ENCODE measurements around the gene PTOV1.

The PTOV1 gene

GRCh38 chr19:49854378-49855263 lies 3.7 kb downstream of the PTOV1 start:
- Histone ChIP-seq H3K9ac (ENCODE audit: low read length) (no peak overlapping the region), H3K4me3 (ENCODE audit: low read length) (no peak overlapping the region), H3K79me2 (ENCODE audit: low read length) (peaks cover 32% of the 10 kb centered on the region), H4K20me1 (ENCODE audit: insufficient read depth, low read length) (no peaks in the 10 kb centered on the region; the same call in 1 of the 2 replicates), H3K9me3 (replicated peaks; ENCODE audit: insufficient read depth, low read length) (no peaks in the 10 kb centered on the region), H3K9me2 (replicated peaks; ENCODE audit: insufficient read depth, low read length) (no peaks in the 10 kb centered on the region), H2AFZ (ENCODE audit: low read length) (no peak overlapping the region), H3K27me3 (replicated peaks; ENCODE audit: insufficient read depth, low read length) (no peaks in the 10 kb centered on the region), H3K4me1 (ENCODE audit: low read length) (peaks cover 15% of the 10 kb centered on the region), H3F3A (ENCODE audit: insufficient read depth, low read length) (peaks cover 19% of the 10 kb centered on the region), H3K27ac (ENCODE audit: low read length) (no peak overlapping the region), H3K4me2 (ENCODE audit: low read depth, low read length) (no peak overlapping the region), H3K36me3 (replicated peaks; ENCODE audit: insufficient read depth, low read length) (no peaks in the 10 kb centered on the region)
- DNase-seq = no peak
- TF ChIP-seq EZH2 (optimal IDR thresholded peaks at IDR 0.05; ENCODE audit: low read depth, low read length) = no peak
- TF ChIP-seq EZH2phosphoT487 (IDR thresholded peaks at IDR 0.05; ENCODE audit: low read length) = no peak
- TF ChIP-seq CTCF (IDR thresholded peaks at IDR 0.05; ENCODE audit: low read length) = no peak

- DNase-seq = no peak
- Histone ChIP-seq H2AFZ (ENCODE audit: low read length) (no peak overlapping the region), H3K27me3 (replicated peaks; ENCODE audit: insufficient read depth, low read length) (no peaks in the 10 kb centered on the region), H3K4me1 (ENCODE audit: low read length) (peaks cover 12% of the 10 kb centered on the region), H3K4me3 (ENCODE audit: low read length) (no peak overlapping the region), H3K4me2 (ENCODE audit: low read depth, low read length) (no peak overlapping the region), H3F3A (ENCODE audit: insufficient read depth, low read length) (peaks cover 19% of the 10 kb centered on the region), H3K27ac (ENCODE audit: low read length) (no peak overlapping the region), H3K9ac (ENCODE audit: low read length) (no peak overlapping the region), H3K9me3 (replicated peaks; ENCODE audit: insufficient read depth, low read length) (no peaks in the 10 kb centered on the region), H4K20me1 (ENCODE audit: insufficient read depth, low read length) (no peaks in the 10 kb centered on the region; the same call in 1 of the 2 replicates), H3K79me2 (ENCODE audit: low read length) (peaks cover 29% of the 10 kb centered on the region), H3K36me3 (replicated peaks; ENCODE audit: insufficient read depth, low read length) (no peaks in the 10 kb centered on the region), H3K9me2 (replicated peaks; ENCODE audit: insufficient read depth, low read length) (no peaks in the 10 kb centered on the region)
- TF ChIP-seq EZH2phosphoT487 (IDR thresholded peaks at IDR 0.05; ENCODE audit: low read length) (no peak), CTCF (IDR thresholded peaks at IDR 0.05; ENCODE audit: low read length) (no peak), EZH2 (optimal IDR thresholded peaks at IDR 0.05; ENCODE audit: low read depth, low read length) (no peak)
Observed at GRCh38 chr19:49855277-49855675, 4.3 kb downstream of the PTOV1 start.

- Histone ChIP-seq H3F3A (ENCODE audit: insufficient read depth, low read length) (peaks cover 19% of the 10 kb centered on the region), H3K27me3 (replicated peaks; ENCODE audit: insufficient read depth, low read length) (no peaks in the 10 kb centered on the region), H3K79me2 (ENCODE audit: low read length) (peaks cover 29% of the 10 kb centered on the region), H3K4me2 (ENCODE audit: low read depth, low read length) (no peak overlapping the region), H3K9me2 (replicated peaks; ENCODE audit: insufficient read depth, low read length) (no peaks in the 10 kb centered on the region), H3K9ac (ENCODE audit: low read length) (no peak overlapping the region), H4K20me1 (ENCODE audit: insufficient read depth, low read length) (no peaks in the 10 kb centered on the region; the same call in 1 of the 2 replicates), H3K4me3 (ENCODE audit: low read length) (no peak overlapping the region), H3K4me1 (ENCODE audit: low read length) (peaks cover 12% of the 10 kb centered on the region), H2AFZ (ENCODE audit: low read length) (no peak overlapping the region), H3K36me3 (replicated peaks; ENCODE audit: insufficient read depth, low read length) (no peaks in the 10 kb centered on the region), H3K9me3 (replicated peaks; ENCODE audit: insufficient read depth, low read length) (no peaks in the 10 kb centered on the region), H3K27ac (ENCODE audit: low read length) (no peak overlapping the region)
- DNase-seq = no peak
- no peak for TF ChIP-seq EZH2 (optimal IDR thresholded peaks at IDR 0.05; ENCODE audit: low read depth, low read length)
- TF ChIP-seq EZH2phosphoT487 (IDR thresholded peaks at IDR 0.05; ENCODE audit: low read length) = no peak
- no peak for TF ChIP-seq CTCF (IDR thresholded peaks at IDR 0.05; ENCODE audit: low read length)
Observed at GRCh38 chr19:49855676-49856573, 5.0 kb downstream of the PTOV1 start.

Data from MM.1S (cell line).